Thyroid gland (tissue), 4 donors: ENCODE data around the gene ITPR2.

Experiments used
- POLR2A ChIP-seq, 2 donors: fragments of 450-650 bp; IDR thresholded peaks; one replicate each; pipeline ENCODE4 v1.6.1; 2017; ENCODE audit warnings: antibody characterized with exemption in 2 of 2, mild to moderate bottlenecking in 2 of 2, moderate library complexity in 1 of 2
- TF ChIP-seq, protein P1 (sequence below), 6 experiments: fragments of 200-600 bp in 3 of 6; fragments of 450-650 bp in 3 of 6; sonication (generic) in 3 of 6; IDR thresholded peaks; one replicate each; pipeline ENCODE4 v1.5.1; 2016 to 2019; ENCODE audit warnings: antibody characterized with exemption in 6 of 6, mild to moderate bottlenecking in 2 of 6, inconsistent platforms in 1 of 6, moderate library complexity in 1 of 6

DNA sequence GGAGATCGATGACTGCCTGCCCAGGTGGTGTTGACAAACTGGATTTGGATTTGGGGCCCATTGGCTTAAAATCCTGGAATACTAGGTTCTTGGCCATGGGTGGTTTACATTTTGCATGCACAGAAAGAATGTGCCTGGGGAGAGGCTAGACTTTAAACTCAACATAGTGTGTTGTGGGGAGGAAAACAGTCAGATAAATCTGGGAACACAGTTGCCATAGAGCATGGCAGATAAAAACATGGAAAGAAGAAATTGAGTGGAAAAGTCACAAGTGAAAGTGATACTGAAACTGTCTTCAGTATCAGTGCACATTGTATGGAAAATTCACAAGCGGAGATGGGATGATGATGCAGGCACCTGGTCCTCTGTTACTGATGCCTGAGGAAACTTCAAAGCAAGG lies 542.4 kb downstream of the ITPR2 start:
- TF ChIP-seq, protein P1, sequence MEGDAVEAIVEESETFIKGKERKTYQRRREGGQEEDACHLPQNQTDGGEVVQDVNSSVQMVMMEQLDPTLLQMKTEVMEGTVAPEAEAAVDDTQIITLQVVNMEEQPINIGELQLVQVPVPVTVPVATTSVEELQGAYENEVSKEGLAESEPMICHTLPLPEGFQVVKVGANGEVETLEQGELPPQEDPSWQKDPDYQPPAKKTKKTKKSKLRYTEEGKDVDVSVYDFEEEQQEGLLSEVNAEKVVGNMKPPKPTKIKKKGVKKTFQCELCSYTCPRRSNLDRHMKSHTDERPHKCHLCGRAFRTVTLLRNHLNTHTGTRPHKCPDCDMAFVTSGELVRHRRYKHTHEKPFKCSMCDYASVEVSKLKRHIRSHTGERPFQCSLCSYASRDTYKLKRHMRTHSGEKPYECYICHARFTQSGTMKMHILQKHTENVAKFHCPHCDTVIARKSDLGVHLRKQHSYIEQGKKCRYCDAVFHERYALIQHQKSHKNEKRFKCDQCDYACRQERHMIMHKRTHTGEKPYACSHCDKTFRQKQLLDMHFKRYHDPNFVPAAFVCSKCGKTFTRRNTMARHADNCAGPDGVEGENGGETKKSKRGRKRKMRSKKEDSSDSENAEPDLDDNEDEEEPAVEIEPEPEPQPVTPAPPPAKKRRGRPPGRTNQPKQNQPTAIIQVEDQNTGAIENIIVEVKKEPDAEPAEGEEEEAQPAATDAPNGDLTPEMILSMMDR (IDR thresholded peaks at IDR 0.05), result no peak
- no peak for TF ChIP-seq POLR2A (IDR thresholded peaks at IDR 0.05)
